Measurements from ENCODE around the gene BMPR2.
"Not testable (repeated sequence)": the region's sequence is repeated elsewhere in the genome, so short reads cannot be mapped to it uniquely, and the experiment has no call there.

The BMPR2 gene

GRCh38 chr2:202577250-202578183 lies 201.4 kb downstream of the BMPR2 start:
- intact Hi-C loops (cut with DNase I) = loop anchor here (10.0 kb wide), 1 partner anchor 297 kb away; the partner anchor contains the start of gene ICA1L
- no peak for DNase-seq

- intact Hi-C loops (cut with DNase I); DNase-seq: not testable (repeated sequence)
Observed at GRCh38 chr2:202582846-202583245, 206.7 kb downstream of the BMPR2 start.

GRCh38 chr2:202583709-202584219 lies 207.6 kb downstream of the BMPR2 start:
- intact Hi-C loops (cut with DNase I) = no loop called here
- DNase-seq = no peak

GRCh38 chr2:202588647-202589581 lies 212.8 kb downstream of the BMPR2 start:
- DNase-seq = peak in 7 of 10 donors; percentile 13 to 89 (median 58)
- intact Hi-C loops (cut with DNase I) = loop anchor here (5.0 kb wide), 1 partner anchor 43 kb away; the partner anchor contains the start of gene FAM117B

- no peak for DNase-seq
- intact Hi-C loops (cut with DNase I) = loop anchor here (5.0 kb wide), 1 partner anchor 43 kb away; the partner anchor contains the start of gene FAM117B
Observed at GRCh38 chr2:202589582-202589949, 213.4 kb downstream of the BMPR2 start.

GRCh38 chr2:202592566-202592965 lies 216.4 kb downstream of the BMPR2 start:
- DNase-seq = no peak
- intact Hi-C loops (cut with DNase I) = no loop called here

GRCh38 chr2:202599105-202599504 lies 223.0 kb downstream of the BMPR2 start:
- no peak for DNase-seq
- intact Hi-C loops (cut with DNase I) = no loop called here

- DNase-seq = no peak
- intact Hi-C loops (cut with DNase I) = no loop called here
Observed at GRCh38 chr2:202599911-202600310, 223.8 kb downstream of the BMPR2 start.

- intact Hi-C loops (cut with DNase I) = no loop called here
- DNase-seq = no peak
Observed at GRCh38 chr2:202604699-202605098, 228.6 kb downstream of the BMPR2 start.

GRCh38 chr2:202605174-202605573 lies 229.0 kb downstream of the BMPR2 start:
- no peak for DNase-seq
- intact Hi-C loops (cut with DNase I) = no loop called here

GRCh38 chr2:202608142-202608852 lies 232.2 kb downstream of the BMPR2 start:
- intact Hi-C loops (cut with DNase I) = no loop called here

GRCh38 chr2:202609381-202610145 lies 233.4 kb downstream of the BMPR2 start:
- no peak for DNase-seq
- intact Hi-C loops (cut with DNase I) = no loop called here

More at GRCh38 chr2:202608142-202608852, 232.2 kb downstream of the BMPR2 start:
- DNase-seq = no peak

- no peak for DNase-seq
- intact Hi-C loops (cut with DNase I) = no loop called here
Observed at GRCh38 chr2:202610380-202610779, 234.3 kb downstream of the BMPR2 start.

- intact Hi-C loops (cut with DNase I) = no loop called here
- no peak for DNase-seq
Observed at GRCh38 chr2:202612145-202612544, 236.0 kb downstream of the BMPR2 start.

- DNase-seq = no peak
- intact Hi-C loops (cut with DNase I) = no loop called here
Observed at GRCh38 chr2:202613479-202613878, 237.4 kb downstream of the BMPR2 start.
